Activated CD8-positive, alpha-beta T cell treated with anti-CD3 and anti-CD28 coated beads for 36 hours (primary cell): ENCODE data around the gene PIAS4. TPM values are rescaled to one million over a fixed set of nuclear protein-coding genes. Genes with fewer than 3 reads are reported as not detected.

Experiments
- ATAC-seq: fragments of 200-7000 bp; cut with Tn5 transposase; one replicate; pipeline ENCODE4 v1.10.0; 2021; ENCODE audit warnings: mild to moderate bottlenecking, moderate library complexity
- CTCF ChIA-PET: fragments of 350-600 bp; sonication (Branson Sonifier 250); formaldehyde crosslinking; loops from one replicate; lab custom pipeline; 2021; ENCODE audit warnings: antibody characterized with exemption; lab: Charles Lee
- POLR2A ChIA-PET: fragments of 350-600 bp; sonication (Branson Sonifier 250); formaldehyde crosslinking; loops from one replicate; lab custom pipeline; 2021; ENCODE audit warnings: antibody characterized with exemption; lab: Charles Lee
- DNase-seq: peaks from one replicate; pipeline ENCODE4 v3.0.0-alpha.2; 2020
- H3K27ac Mint-ChIP-seq: one replicate; pipeline ENCODE4 v1.8.0; 2021; ENCODE audit warnings: mild to moderate bottlenecking, mixed read lengths
- H3K27me3 Mint-ChIP-seq: one replicate; pipeline ENCODE4 v1.8.0; 2021; ENCODE audit warnings: mixed read lengths
- H3K36me3 Mint-ChIP-seq: one replicate; pipeline ENCODE4 v1.8.0; 2021; ENCODE audit warnings: low read depth, mixed read lengths
- H3K4me1 Mint-ChIP-seq: one replicate; pipeline ENCODE4 v1.8.0; 2021; ENCODE audit warnings: low read depth, mixed read lengths
- H3K4me3 Mint-ChIP-seq: one replicate; pipeline ENCODE4 v1.8.0; 2021; ENCODE audit warnings: mild to moderate bottlenecking, moderate library complexity, mixed read lengths
- H3K9me3 Mint-ChIP-seq: one replicate; pipeline ENCODE4 v1.8.0; 2021; ENCODE audit warnings: mixed read lengths
- intact Hi-C: fragments of 100-400 bp; cut with micrococcal nuclease; formaldehyde crosslinking; loops from one replicate; pipeline ENCODE4 v1.10.0; 2022
- total RNA-seq, 2 experiments: library from RNA; stranded (reverse); gene quantifications; one replicate each; pipeline ENCODE4 v1.2.3, GENCODE V29; 2021
- TF ChIP-seq, protein P1 (sequence below): fragments of 200-600 bp; IDR thresholded peaks from one replicate; pipeline ENCODE4 v1.8.0; 2022; ENCODE audit warnings: antibody characterized with exemption, mild to moderate bottlenecking

PIAS4 gene
- total RNA-seq, 2 experiments from 2014 or later: 22.2 TPM

DNA sequence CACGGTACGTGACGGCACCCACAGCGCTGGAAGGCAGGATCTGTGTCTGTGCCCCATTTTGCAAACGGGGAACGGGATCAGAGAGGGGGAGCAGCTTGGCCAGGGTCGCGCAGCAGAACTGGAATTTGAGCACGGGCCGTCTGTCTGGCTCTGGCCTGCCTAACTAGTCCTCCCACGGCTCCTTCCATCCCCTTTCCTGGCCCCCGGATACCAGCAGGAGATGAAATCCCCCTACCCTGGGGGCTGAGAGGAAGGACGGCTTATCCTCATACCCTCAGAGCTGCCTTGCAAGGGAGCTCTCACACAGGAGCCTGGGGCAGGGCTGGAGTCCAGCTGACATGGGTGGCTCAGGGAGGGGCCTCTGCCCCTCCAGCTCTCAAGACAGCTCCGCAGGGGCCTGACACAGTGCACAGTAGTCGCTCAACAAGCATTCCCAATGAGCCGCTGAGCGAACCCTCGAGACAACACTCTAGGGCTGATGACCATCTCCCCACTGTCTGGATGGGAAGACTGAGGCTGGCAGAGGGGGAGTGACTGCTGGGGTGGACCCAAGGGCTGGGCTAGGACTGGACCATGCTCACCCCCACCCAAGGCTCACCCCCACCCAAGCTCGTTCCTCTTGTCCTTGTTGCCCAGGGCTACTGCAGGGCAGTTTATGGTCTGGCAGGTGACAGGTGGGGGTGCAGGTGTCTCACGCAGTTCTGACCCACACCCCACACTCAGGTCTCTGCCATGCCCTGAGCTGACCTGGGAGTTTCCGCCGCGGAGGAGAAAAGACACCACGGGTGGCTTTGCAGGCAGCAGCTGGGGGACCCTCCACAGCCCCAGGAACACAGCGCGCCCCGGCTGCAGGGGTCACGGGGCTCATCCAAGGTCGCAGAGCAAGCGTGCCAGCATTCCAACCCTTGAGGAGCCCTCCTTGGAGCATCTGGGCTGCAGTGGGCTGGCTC lies 55.2 kb downstream of the PIAS4 start:
- POLR2A ChIA-PET: interaction anchor here (1.0 kb wide), 1 partner anchor 21 kb away, joined by 3 read pairs; no protein-coding TSS in a partner anchor
- intact Hi-C loops: no loop called here

GRCh38 chr19:4063369-4064148 lies 56.0 kb downstream of the PIAS4 start:
- ChIA-PET CTCF (no interaction called here), POLR2A (no interaction called here)
- Mint-ChIP-seq H3K27ac (peak overlapping the region; percentile 90), H3K9me3 (no peaks in the 10 kb centered on the region), H3K36me3 (peaks cover 14% of the 10 kb centered on the region), H3K4me1 (peaks cover 38% of the 10 kb centered on the region), H3K4me3 (peak overlapping the region; percentile 89), H3K27me3 (no peaks in the 10 kb centered on the region)
- ATAC-seq (no peak), DNase-seq (no peak)
- TF ChIP-seq, protein P1, sequence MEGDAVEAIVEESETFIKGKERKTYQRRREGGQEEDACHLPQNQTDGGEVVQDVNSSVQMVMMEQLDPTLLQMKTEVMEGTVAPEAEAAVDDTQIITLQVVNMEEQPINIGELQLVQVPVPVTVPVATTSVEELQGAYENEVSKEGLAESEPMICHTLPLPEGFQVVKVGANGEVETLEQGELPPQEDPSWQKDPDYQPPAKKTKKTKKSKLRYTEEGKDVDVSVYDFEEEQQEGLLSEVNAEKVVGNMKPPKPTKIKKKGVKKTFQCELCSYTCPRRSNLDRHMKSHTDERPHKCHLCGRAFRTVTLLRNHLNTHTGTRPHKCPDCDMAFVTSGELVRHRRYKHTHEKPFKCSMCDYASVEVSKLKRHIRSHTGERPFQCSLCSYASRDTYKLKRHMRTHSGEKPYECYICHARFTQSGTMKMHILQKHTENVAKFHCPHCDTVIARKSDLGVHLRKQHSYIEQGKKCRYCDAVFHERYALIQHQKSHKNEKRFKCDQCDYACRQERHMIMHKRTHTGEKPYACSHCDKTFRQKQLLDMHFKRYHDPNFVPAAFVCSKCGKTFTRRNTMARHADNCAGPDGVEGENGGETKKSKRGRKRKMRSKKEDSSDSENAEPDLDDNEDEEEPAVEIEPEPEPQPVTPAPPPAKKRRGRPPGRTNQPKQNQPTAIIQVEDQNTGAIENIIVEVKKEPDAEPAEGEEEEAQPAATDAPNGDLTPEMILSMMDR: no peak
- intact Hi-C loops: no loop called here

More for the DNA sequence above, 55.2 kb downstream of the PIAS4 start:
- Mint-ChIP-seq H3K9me3 (no peaks in the 10 kb centered on the region), H3K27ac (peak overlapping the region; percentile 68), H3K4me3 (peak overlapping the region; percentile 89), H3K4me1 (peaks cover 37% of the 10 kb centered on the region), H3K36me3 (peaks cover 16% of the 10 kb centered on the region), H3K27me3 (no peaks in the 10 kb centered on the region)
- TF ChIP-seq, protein P1: no peak
- CTCF ChIA-PET: no interaction called here
- DNase-seq (no peak), ATAC-seq (no peak)

- Mint-ChIP-seq H3K4me1 (peaks cover 40% of the 10 kb centered on the region), H3K9me3 (no peaks in the 10 kb centered on the region), H3K27me3 (no peaks in the 10 kb centered on the region), H3K27ac (peak overlapping the region; percentile 90), H3K4me3 (peak overlapping the region; percentile 89), H3K36me3 (peaks cover 14% of the 10 kb centered on the region)
- CTCF ChIA-PET: no interaction called here
- POLR2A ChIA-PET: no interaction called here
- intact Hi-C loops: no loop called here
- TF ChIP-seq, protein P1: no peak
- no peak for DNase-seq
- ATAC-seq: no peak
These were observed 56.6 kb downstream of the PIAS4 start for GRCh38 chr19:4064149-4064495.

- Mint-ChIP-seq H3K27me3 (no peaks in the 10 kb centered on the region), H3K27ac (peak overlapping the region; percentile 90), H3K4me1 (peaks cover 42% of the 10 kb centered on the region), H3K9me3 (no peaks in the 10 kb centered on the region), H3K36me3 (peaks cover 14% of the 10 kb centered on the region), H3K4me3 (peak overlapping the region; percentile 89)
- CTCF ChIA-PET: no interaction called here
- POLR2A ChIA-PET: interaction anchor here (0.6 to 0.7 kb wide), 2 partner anchors 12 to 16 kb away, joined by 3 read pairs; no protein-coding TSS in a partner anchor
- TF ChIP-seq, protein P1: no peak
- ATAC-seq (no peak), DNase-seq (peak; percentile 55)
- intact Hi-C loops: no loop called here
These were observed 57.1 kb downstream of the PIAS4 start for GRCh38 chr19:4064496-4065260.
